K562 (cell line): ENCODE results near the gene ZFPM1. TPM values are rescaled to one million over a fixed set of nuclear protein-coding genes. Genes with fewer than 3 reads are reported as not detected.
A peak's percentile ranks its signal among the peaks of the same experiment; 100 is the strongest.

Experiments used
- HDAC1 ChIP-seq, 2 experiments: fragments of 450-650 bp; IDR thresholded peaks; 2 replicates each; pipeline ENCODE4 v1.6.1; 2016 to 2017; ENCODE audit warnings: inconsistent platforms in 1 of 2, mild to moderate bottlenecking in 1 of 2, moderate library complexity in 1 of 2
- KLF6 ChIP-seq: fragments of 250-450 bp; sonication (Bioruptor Pico); IDR thresholded peaks from 2 replicates; pipeline ENCODE4 v1.4.0; 2020; ENCODE audit warnings: mild to moderate bottlenecking, moderate library complexity, borderline replicate concordance
- NFE2L1 ChIP-seq: fragments of 450-650 bp; IDR thresholded peaks from 2 replicates; pipeline ENCODE4 v1.6.1; 2016; ENCODE audit warnings: missing genetic modification characterization, low read depth, mild to moderate bottlenecking, missing compliant biosample characterization, moderate library complexity, borderline replicate concordance
- NFXL1 ChIP-seq: fragments of 450-650 bp; formaldehyde crosslinking; IDR thresholded peaks from 2 replicates; pipeline ENCODE4 v1.4.0; 2021; ENCODE audit warnings: mild to moderate bottlenecking
- NR1H2 ChIP-seq: sonication (generic); formaldehyde crosslinking; IDR thresholded peaks from 2 replicates; pipeline ENCODE4 v1.4.0; 2020; ENCODE audit warnings: mild to moderate bottlenecking, missing genetic modification reagents
- PHF20 ChIP-seq: fragments of 450-650 bp; IDR thresholded peaks from 2 replicates; pipeline ENCODE4 v1.6.1; 2018; ENCODE audit not compliant: partially characterized antibody
- POLR2B ChIP-seq: fragments of 450-650 bp; IDR thresholded peaks from 2 replicates; pipeline ENCODE4 v1.6.1; 2018; ENCODE audit warnings: low read depth; ENCODE audit not compliant: partially characterized antibody
- RREB1 ChIP-seq: fragments of 250-450 bp; sonication (Bioruptor Pico); IDR thresholded peaks from 2 replicates; pipeline ENCODE4 v1.4.0; 2020
- SETDB1 ChIP-seq: IDR thresholded peaks from one replicate; pipeline ENCODE4 v1.6.1; 2012; ENCODE audit warnings: low read length, control low read depth, inconsistent platforms
- SNRNP70 ChIP-seq: fragments of 200-400 bp; formaldehyde crosslinking; optimal IDR thresholded peaks from 2 replicates; pipeline ENCODE3; 2017; ENCODE audit warnings: low read depth, low read length
- TAL1 ChIP-seq: fragments of 450-650 bp; IDR thresholded peaks from 2 replicates; pipeline ENCODE4 v1.6.1; 2016; ENCODE audit warnings: mild to moderate bottlenecking
- TRIM24 ChIP-seq, 2 experiments: fragments of 450-650 bp; IDR thresholded peaks; 2 replicates each; pipeline ENCODE4 v1.6.1; 2016
- ZBTB12 ChIP-seq: fragments of 250-450 bp; sonication (Bioruptor Pico); IDR thresholded peaks from 2 replicates; pipeline ENCODE4 v1.4.0; 2020
- ZNF586 ChIP-seq: fragments of 450-650 bp; formaldehyde crosslinking; conservative IDR thresholded peaks from 2 replicates; pipeline ENCODE4 v1.4.0; 2020; ENCODE audit warnings: mild to moderate bottlenecking, moderate library complexity
- ZSCAN29 ChIP-seq: fragments of 450-650 bp; IDR thresholded peaks from 2 replicates; pipeline ENCODE4 v1.6.1; 2017
- polyA plus RNA-seq, 8 experiments: library from polyadenylated mRNA; depleted of rRNA in 4 of 8; stranded (reverse) in 5 of 8; unstranded in 3 of 8; fragments of >200 nt; fragmentation: Nextera tagmentation in 2 of 8; fragmentation: Illumina TruSeq in 1 of 8; extraction: Ambion mirVana in 2 of 8; extraction: Trizol in 1 of 8; gene quantifications; 2 replicates each; pipeline versions ENCODE4 v1.2.1 to v1.2.3, GENCODE V29; 2011 to 2014; ENCODE audit warnings: inconsistent platforms in 1 of 8, missing spikeins in 1 of 8
- total RNA-seq, 7 experiments: library from RNA; depleted of rRNA in 6 of 7; stranded (reverse); fragments of >200 nt in 6 of 7; fragmentation: Illumina TruSeq in 2 of 7; extraction: Trizol in 2 of 7; gene quantifications; 2 replicates each; pipeline versions ENCODE4 v1.2.1 to v1.2.3, GENCODE V29; 2011 to 2021; ENCODE audit warnings: low replicate concordance in 1 of 7
- TF ChIP-seq, protein P1 (sequence below): fragments of 450-650 bp; IDR thresholded peaks from 2 replicates; pipeline ENCODE4 v1.6.1; 2016; ENCODE audit warnings: mild to moderate bottlenecking
- TF ChIP-seq, protein P2 (sequence below): fragments of 450-650 bp; IDR thresholded peaks from 2 replicates; pipeline ENCODE4 v1.6.1; 2016; ENCODE audit warnings: borderline replicate concordance

ZFPM1 gene
- total and polyA plus RNA-seq, 9 of the 15 experiments (the other 6 are each of a cell fraction or from before 2014, with no cell fraction given), result 0.03 to 35.9 (median 1.4) TPM

DNA sequence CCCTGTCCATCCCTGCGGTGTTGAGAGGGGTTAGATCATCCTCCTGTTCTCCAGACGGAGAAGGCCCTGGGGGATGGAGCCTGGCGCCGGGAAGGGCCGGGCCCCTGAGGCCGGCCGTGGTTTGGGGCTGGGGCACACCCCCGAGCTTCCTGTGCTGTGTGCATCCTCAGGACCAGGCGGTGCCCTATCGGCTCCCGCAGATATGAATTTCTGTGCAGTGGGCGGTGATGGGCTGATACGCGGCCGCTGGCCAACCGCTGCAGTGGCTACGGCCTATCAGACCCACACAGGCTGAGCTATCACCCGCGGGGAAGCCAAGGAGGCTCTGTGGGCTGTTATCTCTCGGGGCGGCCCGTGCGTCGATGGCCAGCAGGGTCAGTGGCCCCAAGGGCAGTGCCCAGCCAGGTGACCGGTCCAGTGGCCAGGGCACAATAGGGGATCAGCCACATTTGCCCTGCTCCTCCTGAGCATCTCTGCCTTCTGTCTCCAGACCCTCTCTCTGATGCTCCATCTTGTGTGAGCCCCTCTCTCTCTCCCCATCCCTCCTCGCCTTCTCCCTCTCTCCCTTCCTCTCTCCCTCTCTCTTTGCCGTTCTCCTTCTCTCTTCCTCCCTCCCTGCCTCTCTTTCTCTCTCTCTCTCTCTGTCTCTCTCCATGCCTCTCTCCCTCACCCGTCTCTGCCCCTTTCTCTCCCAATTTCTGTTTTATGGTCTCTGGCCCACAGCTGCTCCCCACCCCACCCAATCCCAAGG is 38.7 kb downstream of the ZFPM1 start (continued):
- peak; percentile 72 for TF ChIP-seq ZSCAN29
- TF ChIP-seq NR1H2, result no peak
- TF ChIP-seq SNRNP70, result no peak
- TF ChIP-seq, protein P1, sequence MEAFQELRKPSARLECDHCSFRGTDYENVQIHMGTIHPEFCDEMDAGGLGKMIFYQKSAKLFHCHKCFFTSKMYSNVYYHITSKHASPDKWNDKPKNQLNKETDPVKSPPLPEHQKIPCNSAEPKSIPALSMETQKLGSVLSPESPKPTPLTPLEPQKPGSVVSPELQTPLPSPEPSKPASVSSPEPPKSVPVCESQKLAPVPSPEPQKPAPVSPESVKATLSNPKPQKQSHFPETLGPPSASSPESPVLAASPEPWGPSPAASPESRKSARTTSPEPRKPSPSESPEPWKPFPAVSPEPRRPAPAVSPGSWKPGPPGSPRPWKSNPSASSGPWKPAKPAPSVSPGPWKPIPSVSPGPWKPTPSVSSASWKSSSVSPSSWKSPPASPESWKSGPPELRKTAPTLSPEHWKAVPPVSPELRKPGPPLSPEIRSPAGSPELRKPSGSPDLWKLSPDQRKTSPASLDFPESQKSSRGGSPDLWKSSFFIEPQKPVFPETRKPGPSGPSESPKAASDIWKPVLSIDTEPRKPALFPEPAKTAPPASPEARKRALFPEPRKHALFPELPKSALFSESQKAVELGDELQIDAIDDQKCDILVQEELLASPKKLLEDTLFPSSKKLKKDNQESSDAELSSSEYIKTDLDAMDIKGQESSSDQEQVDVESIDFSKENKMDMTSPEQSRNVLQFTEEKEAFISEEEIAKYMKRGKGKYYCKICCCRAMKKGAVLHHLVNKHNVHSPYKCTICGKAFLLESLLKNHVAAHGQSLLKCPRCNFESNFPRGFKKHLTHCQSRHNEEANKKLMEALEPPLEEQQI, result no peak; the same call in 1 of the 2 replicates
- peak; percentile 44 for TF ChIP-seq POLR2B
- TF ChIP-seq ZNF586 (CRISPR knock-in tag), result no peak
- TF ChIP-seq PHF20, result peak; percentile 8
- peak; percentile 9 to 93; a peak in 3 of 4 replicates for TF ChIP-seq HDAC1 (IDR thresholded peaks at IDR 0.05)
- no peak for TF ChIP-seq NFE2L1 (tag)
- no peak for TF ChIP-seq SETDB1
- TF ChIP-seq TAL1, result peak; percentile 99
- peak; percentile 54 for TF ChIP-seq ZBTB12 (CRISPR knock-in tag)
- TF ChIP-seq NFXL1 (CRISPR knock-in tag), result no peak
- TF ChIP-seq RREB1 (CRISPR knock-in tag), result peak; percentile 100
- TF ChIP-seq TRIM24 (IDR thresholded peaks at IDR 0.05), result peak; percentile 91 to 95
- TF ChIP-seq, protein P2, sequence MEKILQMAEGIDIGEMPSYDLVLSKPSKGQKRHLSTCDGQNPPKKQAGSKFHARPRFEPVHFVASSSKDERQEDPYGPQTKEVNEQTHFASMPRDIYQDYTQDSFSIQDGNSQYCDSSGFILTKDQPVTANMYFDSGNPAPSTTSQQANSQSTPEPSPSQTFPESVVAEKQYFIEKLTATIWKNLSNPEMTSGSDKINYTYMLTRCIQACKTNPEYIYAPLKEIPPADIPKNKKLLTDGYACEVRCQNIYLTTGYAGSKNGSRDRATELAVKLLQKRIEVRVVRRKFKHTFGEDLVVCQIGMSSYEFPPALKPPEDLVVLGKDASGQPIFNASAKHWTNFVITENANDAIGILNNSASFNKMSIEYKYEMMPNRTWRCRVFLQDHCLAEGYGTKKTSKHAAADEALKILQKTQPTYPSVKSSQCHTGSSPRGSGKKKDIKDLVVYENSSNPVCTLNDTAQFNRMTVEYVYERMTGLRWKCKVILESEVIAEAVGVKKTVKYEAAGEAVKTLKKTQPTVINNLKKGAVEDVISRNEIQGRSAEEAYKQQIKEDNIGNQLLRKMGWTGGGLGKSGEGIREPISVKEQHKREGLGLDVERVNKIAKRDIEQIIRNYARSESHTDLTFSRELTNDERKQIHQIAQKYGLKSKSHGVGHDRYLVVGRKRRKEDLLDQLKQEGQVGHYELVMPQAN, result no peak; the same call in 1 of the 2 replicates
- peak; percentile 93; the same call in 1 of the 2 replicates for TF ChIP-seq KLF6 (CRISPR knock-in tag)
